Activated CD4-positive, alpha-beta T cell treated with anti-CD3 and anti-CD28 coated beads, Interleukin-2, amount 10 ng/mL, durations not matched to agents 24 days and 14 days (primary cell): Measurements from ENCODE around the gene ZC3H7B. TPM values are rescaled to one million over a fixed set of nuclear protein-coding genes. Genes with fewer than 3 reads are reported as not detected.
A peak's percentile ranks its signal among the peaks of the same experiment; 100 is the strongest.
"Not testable (repeated sequence)": the region's sequence is repeated elsewhere in the genome, so short reads cannot be mapped to it uniquely, and the experiment has no call there.

ENCODE experiments used
- DNase-seq: peaks from one replicate; pipeline ENCODE4 v3.0.0; 2022
- H3K27ac Mint-ChIP-seq: one replicate; pipeline ENCODE4 v1.8.0; 2022; ENCODE audit warnings: mild to moderate bottlenecking, mixed read lengths
- H3K27me3 Mint-ChIP-seq: one replicate; pipeline ENCODE4 v1.8.0; 2022; ENCODE audit warnings: mixed read lengths
- H3K36me3 Mint-ChIP-seq: one replicate; pipeline ENCODE4 v1.8.0; 2022; ENCODE audit warnings: low read depth, mild to moderate bottlenecking, mixed read lengths
- H3K4me1 Mint-ChIP-seq: one replicate; pipeline ENCODE4 v1.8.0; 2021; ENCODE audit warnings: mixed read lengths
- H3K4me3 Mint-ChIP-seq: one replicate; pipeline ENCODE4 v1.8.0; 2022; ENCODE audit warnings: mild to moderate bottlenecking, moderate library complexity, mixed read lengths
- H3K9me3 Mint-ChIP-seq: one replicate; pipeline ENCODE4 v1.8.0; 2021; ENCODE audit warnings: mixed read lengths
- intact Hi-C: fragments of 100-400 bp; cut with micrococcal nuclease; formaldehyde crosslinking; loops from one replicate; pipeline ENCODE4 v1.15.1; 2023
- total RNA-seq: library from RNA; stranded (reverse); gene quantifications from 2 replicates; pipeline ENCODE4 v1.2.3, GENCODE V29; 2022

ZC3H7B gene
- total RNA-seq, 1 donor from 2014 or later: 69.1 TPM

DNA sequence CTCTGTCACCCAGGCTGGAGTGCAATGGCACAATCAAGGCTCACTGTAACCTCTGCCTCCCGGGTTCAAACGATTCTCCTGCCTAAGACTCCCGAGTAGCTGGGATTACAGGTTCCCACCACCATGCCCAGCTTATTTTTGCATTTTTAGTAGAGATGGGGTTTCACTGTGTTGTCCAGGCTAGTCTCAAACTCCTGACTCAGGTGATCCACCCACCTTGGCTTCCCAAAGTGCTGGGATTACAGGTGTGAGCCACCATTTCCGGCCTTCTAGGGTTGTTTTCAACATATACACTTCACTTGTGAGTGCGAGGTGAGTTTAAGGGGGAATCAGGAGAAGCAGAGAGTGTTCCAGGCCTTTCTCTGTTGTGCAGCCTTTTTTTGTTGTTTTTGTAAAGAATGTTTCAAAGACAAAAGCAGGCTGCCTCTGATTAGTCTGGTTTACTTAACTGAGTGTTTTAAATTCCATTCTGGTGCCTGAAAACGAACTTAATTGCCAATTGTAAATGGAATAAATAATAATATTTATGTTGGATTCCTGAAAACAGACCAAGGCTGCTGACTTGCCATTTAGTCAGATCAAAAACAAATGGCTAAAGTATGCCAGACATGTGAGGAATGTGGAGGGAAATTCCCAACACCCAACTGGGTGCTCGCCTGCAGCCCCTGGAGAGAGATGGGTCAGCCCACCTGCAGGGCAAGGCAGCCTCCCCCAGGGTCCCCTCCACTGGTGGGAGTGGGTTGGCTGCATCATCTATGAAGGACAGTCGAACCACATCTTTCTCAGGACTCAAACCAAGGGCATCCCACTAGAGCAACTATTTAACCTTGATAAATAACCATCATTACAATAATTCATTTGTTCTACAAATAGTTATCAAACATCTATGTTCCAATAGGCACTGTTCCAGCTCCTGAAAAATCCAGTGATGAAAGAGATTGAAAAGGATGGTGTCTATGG lies 10.8 kb upstream of the ZC3H7B start:
- H3K4me3 Mint-ChIP-seq: no peak overlapping the region
- no peaks in the 10 kb centered on the region for H3K27me3 Mint-ChIP-seq
- DNase-seq: no peak
- no peaks in the 10 kb centered on the region for H3K36me3 Mint-ChIP-seq
- H3K9me3 Mint-ChIP-seq: no peaks in the 10 kb centered on the region
- H3K4me1 Mint-ChIP-seq: peaks cover 12% of the 10 kb centered on the region
- no peak overlapping the region for H3K27ac Mint-ChIP-seq
- intact Hi-C loops: no loop called here

DNA sequence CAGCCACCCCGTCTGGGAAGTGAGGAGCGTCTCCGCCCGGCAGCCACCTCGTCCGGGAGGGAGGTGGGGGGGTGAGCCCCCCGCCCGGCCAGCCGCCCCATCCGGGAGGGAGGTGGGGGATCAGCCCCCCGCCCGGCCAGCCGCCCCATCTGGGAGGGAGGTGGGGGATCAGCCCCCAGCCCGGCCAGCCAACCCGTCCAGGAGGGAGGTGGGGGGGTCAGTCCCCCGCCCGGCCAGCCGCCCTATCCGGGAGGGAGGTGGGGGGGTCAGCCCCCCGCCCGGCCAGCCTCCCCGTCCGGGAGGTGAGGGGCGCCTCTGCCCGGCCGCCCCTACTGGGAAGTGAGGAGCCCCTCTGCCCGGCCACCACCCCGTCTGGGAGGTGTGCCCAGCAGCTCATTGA lies 6.5 kb upstream of the ZC3H7B start:
- intact Hi-C loops, H3K27me3 Mint-ChIP-seq, H3K27ac Mint-ChIP-seq, H3K9me3 Mint-ChIP-seq, DNase-seq, H3K36me3 Mint-ChIP-seq, H3K4me3 Mint-ChIP-seq, H3K4me1 Mint-ChIP-seq: not testable (repeated sequence)

DNA sequence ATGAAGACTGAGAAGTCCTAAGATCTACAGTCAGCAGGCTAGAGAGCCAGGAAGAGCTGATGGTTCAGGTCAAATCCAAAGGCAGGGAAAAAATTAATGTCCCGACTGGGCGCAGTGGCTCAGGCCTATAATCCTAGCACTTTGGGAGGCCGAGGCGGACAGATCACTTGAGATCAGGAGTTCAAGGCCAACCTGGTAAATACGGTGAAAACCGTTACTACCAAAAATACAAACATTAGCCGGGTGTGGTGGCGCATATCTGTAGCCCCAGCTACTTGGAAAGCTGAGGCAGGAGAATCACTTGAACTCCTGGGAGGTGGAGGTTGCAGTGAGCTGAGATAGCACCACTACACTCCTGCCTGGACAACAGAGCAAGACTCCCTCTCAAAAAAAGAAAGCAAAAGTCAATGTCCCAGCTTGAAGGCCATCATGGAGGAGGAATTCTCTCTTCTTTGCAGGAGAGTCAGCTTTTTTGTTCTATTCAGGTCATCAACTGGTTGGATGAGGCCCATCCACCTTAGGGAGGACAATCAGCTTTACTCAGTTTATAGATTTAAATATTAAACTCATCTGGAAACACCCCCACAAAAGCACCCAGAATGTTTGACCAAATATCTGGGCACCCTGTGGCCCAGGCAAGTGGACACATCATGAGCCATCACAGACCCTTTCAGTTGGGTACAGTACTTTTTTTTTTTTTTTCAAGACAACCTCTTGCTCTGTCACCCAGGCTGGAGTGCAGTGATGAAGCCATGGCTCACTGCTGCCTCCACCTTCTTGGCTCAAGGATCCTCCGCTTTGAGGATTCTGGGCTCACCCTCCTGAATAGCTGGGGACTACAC lies 4.3 kb upstream of the ZC3H7B start:
- Mint-ChIP-seq H3K27ac (no peak overlapping the region), H3K9me3 (no peaks in the 10 kb centered on the region), H3K27me3 (no peaks in the 10 kb centered on the region), H3K4me3 (no peak overlapping the region), H3K4me1 (peaks cover 5% of the 10 kb centered on the region), H3K36me3 (no peaks in the 10 kb centered on the region)
- no peak for DNase-seq
- intact Hi-C loops: no loop called here

- H3K9me3 Mint-ChIP-seq: no peaks in the 10 kb centered on the region
- H3K4me1 Mint-ChIP-seq: peaks cover 23% of the 10 kb centered on the region
- intact Hi-C loops: loop anchor here (1.0 to 5.0 kb wide), 2 partner anchors 14 to 147 kb away; partner anchors contain the start of genes RANGAP1 and TOB2
- peak overlapping the region; percentile 86 for H3K27ac Mint-ChIP-seq
- H3K27me3 Mint-ChIP-seq: no peaks in the 10 kb centered on the region
- peak overlapping the region; percentile 82 for H3K4me3 Mint-ChIP-seq
- DNase-seq: no peak
- peaks cover 4% of the 10 kb centered on the region for H3K36me3 Mint-ChIP-seq
Observed at GRCh38 chr22:41300661-41301060, 664 bp upstream of the ZC3H7B start.

GRCh38 chr22:41302021-41302767 lies 869 bp downstream of the ZC3H7B start:
- Mint-ChIP-seq H3K4me1 (peaks cover 27% of the 10 kb centered on the region), H3K27ac (peak overlapping the region; percentile 70), H3K36me3 (peaks cover 8% of the 10 kb centered on the region), H3K27me3 (no peaks in the 10 kb centered on the region), H3K4me3 (peak overlapping the region; percentile 69), H3K9me3 (no peaks in the 10 kb centered on the region)
- intact Hi-C loops: loop anchor here (5.0 kb wide), 1 partner anchor 145 kb away; the partner anchor contains the start of gene TOB2
- DNase-seq: peak; percentile 66

GRCh38 chr22:41302811-41303210 lies 1.5 kb downstream of the ZC3H7B start:
- Mint-ChIP-seq H3K4me1 (peaks cover 29% of the 10 kb centered on the region), H3K9me3 (no peaks in the 10 kb centered on the region), H3K4me3 (peak overlapping the region; percentile 69), H3K27me3 (no peaks in the 10 kb centered on the region), H3K36me3 (peaks cover 9% of the 10 kb centered on the region), H3K27ac (peak overlapping the region; percentile 51)
- no peak for DNase-seq
- intact Hi-C loops: loop anchor here (5.0 kb wide), 1 partner anchor 144 kb away; the partner anchor contains the start of gene TOB2

DNA sequence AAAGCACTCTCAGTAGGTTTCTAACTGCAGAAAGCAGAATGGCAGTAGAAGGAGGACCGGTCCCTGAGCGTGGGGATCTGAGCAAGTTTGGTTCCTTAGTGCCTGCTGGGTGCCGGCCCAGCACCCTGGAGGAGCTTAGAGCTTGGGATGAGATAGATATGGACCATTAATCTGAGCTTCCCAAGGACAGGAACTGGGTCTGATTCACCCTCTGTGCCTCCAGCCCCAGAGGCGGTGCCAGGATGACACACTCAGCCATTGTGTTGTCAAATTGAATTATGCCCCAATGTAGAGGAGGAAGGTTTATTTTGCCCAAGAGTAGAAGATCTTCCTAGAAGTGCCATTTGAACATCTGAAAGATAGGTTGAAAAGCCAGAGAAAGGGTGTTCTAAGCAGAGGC lies 4.3 kb downstream of the ZC3H7B start:
- peaks cover 17% of the 10 kb centered on the region for H3K36me3 Mint-ChIP-seq
- peaks cover 35% of the 10 kb centered on the region for H3K4me1 Mint-ChIP-seq
- H3K27me3 Mint-ChIP-seq: no peaks in the 10 kb centered on the region
- DNase-seq: no peak
- H3K4me3 Mint-ChIP-seq: no peak overlapping the region
- intact Hi-C loops: no loop called here
- no peaks in the 10 kb centered on the region for H3K9me3 Mint-ChIP-seq
- H3K27ac Mint-ChIP-seq: peak overlapping the region; percentile 3

DNA sequence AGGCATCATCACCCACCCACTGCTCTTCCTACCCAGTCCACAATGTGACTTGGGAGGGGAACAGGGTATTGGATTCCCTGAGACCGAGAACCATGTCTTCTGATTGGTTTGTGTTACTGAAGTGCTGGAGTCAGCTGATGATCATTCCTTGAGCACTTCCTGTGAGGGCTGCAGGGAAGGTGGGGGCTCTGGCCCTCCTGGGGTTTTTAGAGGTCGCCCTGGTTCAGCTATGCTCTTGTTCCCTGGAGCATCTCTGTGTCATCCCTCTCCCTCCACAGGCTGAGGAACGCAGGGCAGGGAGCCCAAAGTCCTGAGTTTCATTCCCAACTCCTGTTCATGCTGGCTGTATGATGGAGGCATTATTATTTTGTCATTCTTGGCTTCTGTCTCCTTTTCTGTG lies 6.7 kb downstream of the ZC3H7B start:
- H3K4me3 Mint-ChIP-seq: no peak overlapping the region
- H3K36me3 Mint-ChIP-seq: peaks cover 21% of the 10 kb centered on the region
- no peaks in the 10 kb centered on the region for H3K9me3 Mint-ChIP-seq
- DNase-seq: no peak
- H3K4me1 Mint-ChIP-seq: peaks cover 36% of the 10 kb centered on the region
- H3K27me3 Mint-ChIP-seq: no peaks in the 10 kb centered on the region
- peak overlapping the region; percentile 43 for H3K27ac Mint-ChIP-seq
- intact Hi-C loops: no loop called here

- H3K9me3 Mint-ChIP-seq: no peaks in the 10 kb centered on the region
- no peak overlapping the region for H3K4me3 Mint-ChIP-seq
- H3K27ac Mint-ChIP-seq: peak overlapping the region; percentile 49
- H3K4me1 Mint-ChIP-seq: peaks cover 33% of the 10 kb centered on the region
- intact Hi-C loops: no loop called here
- H3K36me3 Mint-ChIP-seq: peaks cover 19% of the 10 kb centered on the region
- DNase-seq: no peak
- H3K27me3 Mint-ChIP-seq: no peaks in the 10 kb centered on the region
Observed at GRCh38 chr22:41308544-41308947, 7.2 kb downstream of the ZC3H7B start.

DNA sequence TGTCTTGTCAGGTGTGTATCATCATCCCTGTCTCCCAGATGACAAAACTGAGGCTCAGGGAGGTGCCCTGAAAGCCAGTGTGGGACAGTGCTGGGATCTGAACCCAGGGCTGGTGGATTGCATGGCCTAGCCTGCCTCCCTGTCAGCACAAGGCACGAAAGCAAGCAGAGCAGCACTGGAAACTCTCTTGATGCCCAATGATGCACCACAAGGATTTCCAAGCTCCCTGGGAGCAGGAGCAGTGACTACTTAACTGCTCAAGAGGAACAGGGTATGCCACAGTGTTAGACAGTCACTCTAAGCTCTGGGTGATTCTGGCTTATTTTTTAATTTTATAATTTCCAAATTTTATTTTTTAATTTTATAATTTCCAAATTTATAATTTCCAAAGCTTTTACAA lies 9.0 kb downstream of the ZC3H7B start:
- Mint-ChIP-seq H3K27ac (peak overlapping the region; percentile 45), H3K4me1 (peaks cover 29% of the 10 kb centered on the region), H3K27me3 (no peaks in the 10 kb centered on the region), H3K4me3 (no peak overlapping the region), H3K9me3 (no peaks in the 10 kb centered on the region), H3K36me3 (peaks cover 17% of the 10 kb centered on the region)
- intact Hi-C loops: no loop called here
- no peak for DNase-seq

GRCh38 chr22:41311487-41311886 lies 10.2 kb downstream of the ZC3H7B start:
- intact Hi-C loops: no loop called here
- DNase-seq: no peak
- no peaks in the 10 kb centered on the region for H3K9me3 Mint-ChIP-seq
- no peaks in the 10 kb centered on the region for H3K27me3 Mint-ChIP-seq
- no peak overlapping the region for H3K4me3 Mint-ChIP-seq
- peaks cover 23% of the 10 kb centered on the region for H3K4me1 Mint-ChIP-seq
- peaks cover 13% of the 10 kb centered on the region for H3K36me3 Mint-ChIP-seq
- peak overlapping the region; percentile 0 for H3K27ac Mint-ChIP-seq

GRCh38 chr22:41314821-41315220 lies 13.5 kb downstream of the ZC3H7B start:
- Mint-ChIP-seq H3K36me3 (peaks cover 8% of the 10 kb centered on the region), H3K4me1 (peaks cover 17% of the 10 kb centered on the region), H3K27ac (no peak overlapping the region), H3K4me3 (no peak overlapping the region), H3K27me3 (no peaks in the 10 kb centered on the region), H3K9me3 (no peaks in the 10 kb centered on the region)
- intact Hi-C loops: no loop called here
- no peak for DNase-seq

GRCh38 chr22:41315586-41315985 lies 14.3 kb downstream of the ZC3H7B start:
- peak overlapping the region; percentile 11 for H3K27ac Mint-ChIP-seq
- H3K4me3 Mint-ChIP-seq: no peak overlapping the region
- no peak for DNase-seq
- H3K36me3 Mint-ChIP-seq: peaks cover 11% of the 10 kb centered on the region
- no peaks in the 10 kb centered on the region for H3K27me3 Mint-ChIP-seq
- H3K9me3 Mint-ChIP-seq: no peaks in the 10 kb centered on the region
- peaks cover 17% of the 10 kb centered on the region for H3K4me1 Mint-ChIP-seq
- intact Hi-C loops: no loop called here
